ENCODE data around the gene ZNF560. TPM values are rescaled to one million over a fixed set of nuclear protein-coding genes. Genes with fewer than 3 reads are reported as not detected.

Gene ZNF560
- total and polyA plus RNA-seq, 3 donors from 2014 or later, result 8.0 to 15.4 (median 13.1) TPM

DNA sequence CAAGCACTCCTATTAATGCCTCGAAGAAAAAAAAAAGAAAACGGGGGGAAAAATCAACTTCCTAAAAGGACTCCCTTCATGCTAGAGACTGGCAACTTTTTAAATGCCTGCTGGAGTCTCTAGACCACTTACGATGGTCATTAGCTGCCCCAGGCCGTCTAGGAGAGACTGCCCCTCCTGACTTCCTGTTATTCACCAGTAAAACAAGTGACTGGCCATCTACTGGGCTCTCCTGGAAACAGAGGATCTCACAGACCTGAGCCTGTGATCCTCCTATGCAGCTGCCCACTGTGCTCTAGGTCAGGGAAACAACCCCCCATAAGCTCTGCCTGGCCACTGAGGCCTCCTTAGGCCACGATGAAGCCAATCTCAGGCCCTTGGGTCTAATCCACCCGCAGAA is 70.5 kb downstream of the ZNF560 start:
- H3K9me3 ChIP-seq, result no peaks in the 10 kb centered on the region
- WGBS, 2 donors, result 80 to 81% methylated on average over 4 to 6 of the region's 6 CpGs
- TF ChIP-seq POLR2A (IDR thresholded peaks at IDR 0.05), result no peak
- no peak for TF ChIP-seq CTCF (IDR thresholded peaks at IDR 0.05)

More for the DNA sequence above, 70.5 kb downstream of the ZNF560 start:
- H3K27ac ChIP-seq, result no peak overlapping the region
- no peak for DNase-seq
- H3K4me1 ChIP-seq, result peaks cover 3% of the 10 kb centered on the region
- H3K27me3 ChIP-seq, result no peaks in the 10 kb centered on the region
- no peaks in the 10 kb centered on the region for H3K36me3 ChIP-seq (ENCODE audit: low read depth, missing control alignments)
- no peak overlapping the region for H3K4me3 ChIP-seq
- intact Hi-C loops (cut with DNase I; ENCODE audit: low total_unique reads), result no loop called here

Other genes with a start within 250 kb of the ZNF560 start
- 1 to 10 TPM in 1 of 2 donors, under 1 TPM in 1; 0.62 to 1.5 TPM for gene OR7E24, start 247.7 kb downstream of the ZNF560 start, total RNA-seq
- gene OR7E24, start 247.7 kb downstream of the ZNF560 start, polyA plus RNA-seq (ENCODE audit: insufficient read depth, low read depth, low replicate concordance), result 2.3 TPM
- gene ZNF699, start 188.8 kb downstream of the ZNF560 start, total RNA-seq, result 10 to 100 TPM; 11.9 to 12.0 TPM
- gene ZNF699, start 188.8 kb downstream of the ZNF560 start, polyA plus RNA-seq (ENCODE audit: insufficient read depth, low read depth, low replicate concordance), result 2.2 TPM
- gene ZNF559, start 174.4 kb downstream of the ZNF560 start, total RNA-seq, result 10 to 100 TPM; 48.4 to 49.7 TPM
- 15.4 TPM for gene ZNF559, start 174.4 kb downstream of the ZNF560 start, polyA plus RNA-seq (ENCODE audit: insufficient read depth, low read depth, low replicate concordance)
- 10 to 100 TPM; 11.9 to 20.7 TPM for gene ZNF177, start 135.6 kb downstream of the ZNF560 start, total RNA-seq
- 16.5 TPM for gene ZNF177, start 135.6 kb downstream of the ZNF560 start, polyA plus RNA-seq (ENCODE audit: insufficient read depth, low read depth, low replicate concordance)
- 10 to 100 TPM; 26.5 to 43.3 TPM for gene ZNF266, start 63.0 kb downstream of the ZNF560 start, total RNA-seq
- 18.5 TPM for gene ZNF266, start 63.0 kb downstream of the ZNF560 start, polyA plus RNA-seq (ENCODE audit: insufficient read depth, low read depth, low replicate concordance)
- 10 to 100 TPM; 13.8 to 13.9 TPM for gene ZNF426, start 40.0 kb upstream of the ZNF560 start, total RNA-seq
- 5.7 TPM for gene ZNF426, start 40.0 kb upstream of the ZNF560 start, polyA plus RNA-seq (ENCODE audit: insufficient read depth, low read depth, low replicate concordance)
- gene ZNF121, start 85.9 kb upstream of the ZNF560 start, total RNA-seq, result 10 to 100 TPM; 20.8 to 26.4 TPM
- 4.1 TPM for gene ZNF121, start 85.9 kb upstream of the ZNF560 start, polyA plus RNA-seq (ENCODE audit: insufficient read depth, low read depth, low replicate concordance)
- gene ZNF561, start 122.6 kb upstream of the ZNF560 start, total RNA-seq, result 10 to 100 TPM; 19.3 to 37.7 TPM
- 16.9 TPM for gene ZNF561, start 122.6 kb upstream of the ZNF560 start, polyA plus RNA-seq (ENCODE audit: insufficient read depth, low read depth, low replicate concordance)
- 10 to 100 TPM; 16.9 to 17.4 TPM for gene ZNF562, start 176.5 kb upstream of the ZNF560 start, total RNA-seq
- 7.4 TPM for gene ZNF562, start 176.5 kb upstream of the ZNF560 start, polyA plus RNA-seq (ENCODE audit: insufficient read depth, low read depth, low replicate concordance)